ENCODE measurements around the gene FBXO48. TPM values are rescaled to one million over a fixed set of nuclear protein-coding genes. Genes with fewer than 3 reads are reported as not detected.

The FBXO48 gene
- total RNA-seq, 1 donor from 2014 or later: 1.7 TPM

GRCh38 chr2:68428126-68428525 is 39.0 kb downstream of the FBXO48 start:
- H3K36me3 Mint-ChIP-seq (ENCODE audit: low read depth): no peaks in the 10 kb centered on the region
- no peak overlapping the region for H3K27ac Mint-ChIP-seq (ENCODE audit: unreplicated experiment)

GRCh38 chr2:68426848-68427579 is 40.1 kb downstream of the FBXO48 start:
- no peaks in the 10 kb centered on the region for H3K36me3 Mint-ChIP-seq (ENCODE audit: low read depth)
- no peaks in the 10 kb centered on the region for H3K4me1 Mint-ChIP-seq
- no peaks in the 10 kb centered on the region for H3K27me3 Mint-ChIP-seq (ENCODE audit: low read depth)
- H3K27ac Mint-ChIP-seq (ENCODE audit: unreplicated experiment): no peak overlapping the region
- no peak overlapping the region for H3K4me3 Mint-ChIP-seq
- DNase-seq (ENCODE audit: low read depth, low spot score): no peak
- TF ChIP-seq CTCF (conservative IDR thresholded peaks at IDR 0.05): no peak
- H3K9me3 Mint-ChIP-seq: no peaks in the 10 kb centered on the region

More at GRCh38 chr2:68428126-68428525, 39.0 kb downstream of the FBXO48 start:
- Mint-ChIP-seq H3K4me1 (no peaks in the 10 kb centered on the region), H3K27me3 (ENCODE audit: low read depth) (no peaks in the 10 kb centered on the region), H3K9me3 (no peaks in the 10 kb centered on the region), H3K4me3 (no peak overlapping the region)
- no peak for DNase-seq (ENCODE audit: low read depth, low spot score)
- TF ChIP-seq CTCF (conservative IDR thresholded peaks at IDR 0.05): no peak

- Mint-ChIP-seq H3K36me3 (ENCODE audit: low read depth) (no peaks in the 10 kb centered on the region), H3K27ac (ENCODE audit: unreplicated experiment) (no peak overlapping the region)
These were observed 40.6 kb downstream of the FBXO48 start for GRCh38 chr2:68426446-68426845.

GRCh38 chr2:68425503-68425902 is 41.6 kb downstream of the FBXO48 start:
- Mint-ChIP-seq H3K27ac (ENCODE audit: unreplicated experiment) (no peak overlapping the region), H3K4me1 (no peaks in the 10 kb centered on the region), H3K4me3 (no peak overlapping the region), H3K27me3 (ENCODE audit: low read depth) (peaks cover 3% of the 10 kb centered on the region), H3K9me3 (no peaks in the 10 kb centered on the region), H3K36me3 (ENCODE audit: low read depth) (no peaks in the 10 kb centered on the region)
- TF ChIP-seq CTCF (conservative IDR thresholded peaks at IDR 0.05): no peak
- no peak for DNase-seq (ENCODE audit: low read depth, low spot score)

More at GRCh38 chr2:68426446-68426845, 40.6 kb downstream of the FBXO48 start:
- H3K4me1 Mint-ChIP-seq: no peaks in the 10 kb centered on the region
- no peak for TF ChIP-seq CTCF (conservative IDR thresholded peaks at IDR 0.05)
- DNase-seq (ENCODE audit: low read depth, low spot score): no peak
- H3K4me3 Mint-ChIP-seq: no peak overlapping the region
- H3K9me3 Mint-ChIP-seq: no peaks in the 10 kb centered on the region
- H3K27me3 Mint-ChIP-seq (ENCODE audit: low read depth): peaks cover 3% of the 10 kb centered on the region

GRCh38 chr2:68423966-68424650 is 43.0 kb downstream of the FBXO48 start:
- Mint-ChIP-seq H3K27ac (ENCODE audit: unreplicated experiment) (no peak overlapping the region), H3K36me3 (ENCODE audit: low read depth) (no peaks in the 10 kb centered on the region), H3K9me3 (no peaks in the 10 kb centered on the region), H3K4me3 (no peak overlapping the region), H3K27me3 (ENCODE audit: low read depth) (peaks cover 3% of the 10 kb centered on the region), H3K4me1 (no peaks in the 10 kb centered on the region)
- TF ChIP-seq CTCF (conservative IDR thresholded peaks at IDR 0.05): no peak
- DNase-seq (ENCODE audit: low read depth, low spot score): no peak
